ENCODE measurements around the gene ELL3.
"Not testable (repeated sequence)": the region's sequence is repeated elsewhere in the genome, so short reads cannot be mapped to it uniquely, and the experiment has no call there.

ELL3 gene, protein sequence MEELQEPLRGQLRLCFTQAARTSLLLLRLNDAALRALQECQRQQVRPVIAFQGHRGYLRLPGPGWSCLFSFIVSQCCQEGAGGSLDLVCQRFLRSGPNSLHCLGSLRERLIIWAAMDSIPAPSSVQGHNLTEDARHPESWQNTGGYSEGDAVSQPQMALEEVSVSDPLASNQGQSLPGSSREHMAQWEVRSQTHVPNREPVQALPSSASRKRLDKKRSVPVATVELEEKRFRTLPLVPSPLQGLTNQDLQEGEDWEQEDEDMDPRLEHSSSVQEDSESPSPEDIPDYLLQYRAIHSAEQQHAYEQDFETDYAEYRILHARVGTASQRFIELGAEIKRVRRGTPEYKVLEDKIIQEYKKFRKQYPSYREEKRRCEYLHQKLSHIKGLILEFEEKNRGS

DNA sequence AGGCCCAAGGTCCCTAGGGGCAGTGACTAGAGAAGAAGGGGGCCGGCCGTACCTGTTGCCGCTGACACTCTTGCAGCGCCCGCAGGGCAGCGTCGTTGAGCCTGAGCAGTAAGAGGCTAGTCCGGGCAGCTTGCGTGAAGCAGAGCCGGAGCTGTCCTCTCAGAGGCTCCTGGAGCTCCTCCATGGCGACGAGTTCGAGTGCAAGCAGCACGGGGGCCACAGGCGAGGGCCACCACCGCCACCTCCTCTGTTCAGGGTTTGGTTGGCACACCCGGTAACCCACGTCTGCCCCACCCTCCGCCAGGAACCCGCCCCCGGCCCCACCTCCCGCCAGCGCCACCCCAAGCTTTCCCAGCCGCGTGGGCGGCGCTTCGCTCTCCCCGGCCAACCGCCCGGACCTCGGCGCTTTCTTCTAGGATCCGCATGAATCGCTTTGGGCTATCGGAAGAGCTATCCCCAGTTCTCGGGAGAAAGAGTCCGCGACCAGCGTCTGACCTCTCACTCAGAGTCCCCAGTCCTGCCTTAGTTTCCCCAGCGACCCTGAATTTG, at the start of gene ELL3:
Gene ELL3 (minus strand): TSS at position 249 of the 549 bp plus-strand sequence. CDS start 65 bp downstream, at position 184.
- DNase-seq = peak; percentile 77 to 87 (median 87)

GRCh38 chr15:43826029-43826507, 49.3 kb upstream of the ELL3 start:
- no peak for DNase-seq

GRCh38 chr15:43825305-43825704, 48.5 kb upstream of the ELL3 start:
- not testable (repeated sequence) for DNase-seq

DNA sequence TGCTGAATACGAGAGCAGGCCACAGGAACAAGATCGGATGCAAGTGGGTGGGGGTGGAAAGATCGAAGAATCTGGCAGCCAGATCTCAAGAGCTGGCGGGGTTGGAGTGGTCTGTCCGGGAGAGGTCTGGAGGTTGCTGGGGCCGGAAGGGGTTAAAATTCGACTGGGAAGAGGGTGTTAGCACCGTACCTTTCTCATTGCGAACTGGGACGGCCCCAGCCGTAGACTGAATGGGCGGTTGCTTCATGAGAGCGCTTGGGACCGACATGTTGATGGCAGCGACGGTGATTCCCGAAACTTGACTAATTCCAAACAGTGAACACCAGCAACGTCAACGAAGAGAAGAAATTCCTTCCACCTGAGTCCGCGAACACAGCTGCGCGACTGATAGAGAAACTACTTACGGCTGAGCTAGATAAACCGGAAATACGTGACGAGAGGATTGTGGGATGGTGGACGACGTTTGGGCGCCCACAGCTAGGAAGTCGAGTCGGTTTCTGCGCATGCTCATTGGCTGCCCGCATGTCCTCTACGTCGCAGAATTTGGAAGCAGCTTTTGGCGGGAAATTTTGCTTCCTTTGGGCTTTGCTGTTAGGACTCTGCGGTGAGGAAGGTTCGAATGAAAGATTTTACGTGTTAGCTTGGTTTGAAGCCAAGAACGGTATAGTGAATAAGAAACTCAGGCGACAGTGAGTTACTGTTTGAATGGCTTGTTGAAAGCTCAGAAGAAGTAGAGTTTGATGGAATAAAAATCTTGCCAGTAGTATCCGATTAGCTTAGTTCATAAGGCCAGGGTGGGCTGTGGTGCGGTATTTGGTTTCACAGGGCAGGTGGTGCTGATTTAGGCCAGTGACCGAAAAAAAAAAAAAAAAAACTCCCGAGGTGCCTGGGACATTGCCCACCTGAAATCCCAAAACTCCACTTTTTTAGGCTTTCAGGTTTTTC, 47.8 kb upstream of the ELL3 start, which contains the start of gene MFAP1:
Gene MFAP1 (minus strand): TSS at position 389 of the 945 bp plus-strand sequence. CDS start 121 bp downstream, at position 268.
- DNase-seq = peak; percentile 81 to 95 (median 92)

- no peak for DNase-seq
Measured at GRCh38 chr15:43821505-43821904, 44.7 kb upstream of the ELL3 start.

GRCh38 chr15:43815064-43815463, 38.3 kb upstream of the ELL3 start:
- DNase-seq = not testable (repeated sequence)

- no peak for DNase-seq
Measured at GRCh38 chr15:43808960-43809678, 32.4 kb upstream of the ELL3 start.

DNA sequence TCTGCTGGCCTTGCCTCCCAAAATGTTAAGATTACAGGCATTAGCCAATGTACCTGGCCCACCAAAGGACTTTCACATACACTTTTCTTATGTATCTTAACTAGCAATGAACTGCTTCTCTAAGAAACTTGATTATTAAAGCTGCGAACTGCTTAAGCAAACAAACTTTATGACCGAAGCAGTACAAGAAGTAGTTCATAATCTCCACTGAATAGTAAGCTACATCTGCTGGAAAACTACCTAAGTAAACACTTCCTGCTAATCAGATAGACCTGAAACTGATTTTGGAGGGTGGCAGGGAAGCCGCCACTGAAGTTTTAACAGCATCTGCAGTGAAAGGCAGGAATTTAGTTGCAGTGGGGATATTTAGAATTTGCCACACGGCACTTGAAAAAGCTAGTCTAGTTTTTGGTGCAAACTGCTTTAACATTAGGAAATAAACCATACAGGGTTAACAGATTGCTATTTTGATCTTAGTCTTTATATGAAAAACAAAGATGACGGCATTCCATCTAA, 31.7 kb upstream of the ELL3 start:
- no peak for DNase-seq

GRCh38 chr15:43802676-43803075, 25.9 kb upstream of the ELL3 start:
- DNase-seq = not testable (repeated sequence)

GRCh38 chr15:43800286-43801141, 23.7 kb upstream of the ELL3 start, which contains the start of gene HYPK:
HYPK (plus strand) TSS chr15:43800599; CDS start chr15:43800623, 24 bp downstream.
- DNase-seq = peak in 2 of 3 experiments; percentile 3 to 63

- DNase-seq = no peak
Measured at GRCh38 chr15:43799945-43800285, 23.1 kb upstream of the ELL3 start, which contains the start of gene SERINC4. SERINC4 (minus strand) TSS chr15:43800220; CDS start chr15:43799986, 234 bp downstream.

- peak; percentile 48 to 86 (median 75) for DNase-seq
Measured at GRCh38 chr15:43799209-43799944, 22.6 kb upstream of the ELL3 start.

DNA sequence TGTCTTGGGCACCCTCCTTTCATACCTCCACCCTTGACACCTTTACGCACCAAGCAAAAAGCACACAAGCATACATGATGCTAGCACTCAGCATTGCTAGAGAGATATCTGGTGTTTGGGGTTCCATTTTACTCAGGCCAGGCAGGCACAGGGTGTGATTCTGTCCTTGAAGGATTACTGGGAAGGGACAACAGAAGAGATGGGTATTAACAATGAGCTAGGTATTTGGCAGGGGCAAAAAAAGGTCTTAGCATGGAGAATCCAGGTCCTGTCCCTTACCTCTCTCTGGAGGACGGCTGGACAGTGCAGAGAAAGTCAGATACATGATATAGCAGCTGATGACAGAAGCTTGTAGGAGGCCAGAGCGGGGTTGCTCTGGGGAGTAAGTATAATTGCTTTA, 19.8 kb upstream of the ELL3 start:
- DNase-seq = no peak

GRCh38 chr15:43795997-43796396, 19.2 kb upstream of the ELL3 start:
- DNase-seq = no peak

- no peak for DNase-seq
Measured at GRCh38 chr15:43795197-43795596, 18.4 kb upstream of the ELL3 start.

GRCh38 chr15:43794269-43795037, 17.7 kb upstream of the ELL3 start:
- no peak for DNase-seq

DNA sequence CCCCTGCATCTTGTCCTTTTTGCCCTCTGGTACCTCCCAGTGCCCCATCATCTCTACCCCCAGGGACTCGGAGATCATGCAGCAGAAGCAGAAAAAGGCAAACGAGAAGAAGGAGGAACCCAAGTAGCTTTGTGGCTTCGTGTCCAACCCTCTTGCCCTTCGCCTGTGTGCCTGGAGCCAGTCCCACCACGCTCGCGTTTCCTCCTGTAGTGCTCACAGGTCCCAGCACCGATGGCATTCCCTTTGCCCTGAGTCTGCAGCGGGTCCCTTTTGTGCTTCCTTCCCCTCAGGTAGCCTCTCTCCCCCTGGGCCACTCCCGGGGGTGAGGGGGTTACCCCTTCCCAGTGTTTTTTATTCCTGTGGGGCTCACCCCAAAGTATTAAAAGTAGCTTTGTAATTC, 16.9 kb upstream of the ELL3 start:
- peak in 1 of 3 experiments; percentile 2 for DNase-seq

DNA sequence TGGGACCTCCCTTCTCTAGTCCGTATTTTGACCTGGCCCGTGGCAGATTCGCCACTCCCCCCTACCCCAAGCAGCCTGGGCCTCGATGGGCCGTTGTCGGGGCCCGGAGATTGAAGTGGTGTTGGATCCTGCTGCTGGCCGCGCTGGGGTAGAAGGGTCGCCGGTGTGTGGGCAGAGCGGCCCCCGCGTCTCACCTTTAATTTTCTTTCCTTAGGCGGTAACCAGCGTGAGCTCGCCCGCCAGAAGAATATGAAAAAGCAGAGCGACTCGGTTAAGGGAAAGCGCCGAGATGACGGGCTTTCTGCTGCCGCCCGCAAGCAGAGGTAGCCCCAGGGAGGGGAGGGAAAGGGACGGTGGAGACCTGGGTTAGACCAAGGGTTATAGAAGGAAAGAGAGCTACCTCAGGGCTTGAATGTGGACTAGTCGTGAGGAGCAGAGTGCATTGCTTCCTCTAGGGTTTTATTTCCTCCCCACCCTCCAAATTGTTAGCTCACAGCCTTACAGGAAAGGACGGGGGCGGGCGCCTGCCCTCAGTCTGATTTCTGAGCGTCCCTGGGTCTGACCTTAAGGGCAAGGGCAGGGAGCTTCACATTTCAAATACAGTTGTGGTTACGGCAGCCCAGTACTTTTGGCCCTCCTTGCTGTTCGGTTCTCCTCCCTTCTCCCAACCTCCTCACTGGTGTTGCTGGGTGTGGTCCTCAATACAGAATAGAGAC, 16.2 kb upstream of the ELL3 start:
- peak in 1 of 3 experiments; percentile 46 for DNase-seq
